ENCODE measurements around the gene ARHGAP10. TPM values are rescaled to one million over a fixed set of nuclear protein-coding genes. Genes with fewer than 3 reads are reported as not detected.

The ARHGAP10 gene
- total RNA-seq, 1 donor from 2014 or later, result 10.9 TPM

DNA sequence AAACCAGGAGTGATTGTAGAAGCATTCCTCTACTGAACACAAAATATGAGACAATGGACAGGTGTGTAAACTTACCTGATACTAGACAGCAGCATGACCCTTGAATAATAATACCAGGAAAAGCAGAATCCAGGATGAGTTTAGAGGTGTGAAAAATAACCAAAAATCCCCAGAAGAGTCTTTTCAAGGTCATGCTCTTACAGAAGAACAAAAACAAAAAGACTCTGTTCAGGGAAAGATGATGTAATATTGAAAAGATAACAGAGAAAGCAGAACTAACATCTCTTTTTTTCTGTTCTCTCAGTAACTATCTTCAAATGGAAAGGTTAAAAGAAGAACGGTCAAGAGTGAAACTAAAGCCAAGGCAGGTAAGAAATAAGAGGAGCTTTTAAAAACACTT lies 14.0 kb upstream of the ARHGAP10 start:
- DNase-seq (ENCODE audit: low read depth), result no peak
- no peak overlapping the region for H3K4me3 ChIP-seq (ENCODE audit: low read depth, low read length)
- TF ChIP-seq, protein P1, sequence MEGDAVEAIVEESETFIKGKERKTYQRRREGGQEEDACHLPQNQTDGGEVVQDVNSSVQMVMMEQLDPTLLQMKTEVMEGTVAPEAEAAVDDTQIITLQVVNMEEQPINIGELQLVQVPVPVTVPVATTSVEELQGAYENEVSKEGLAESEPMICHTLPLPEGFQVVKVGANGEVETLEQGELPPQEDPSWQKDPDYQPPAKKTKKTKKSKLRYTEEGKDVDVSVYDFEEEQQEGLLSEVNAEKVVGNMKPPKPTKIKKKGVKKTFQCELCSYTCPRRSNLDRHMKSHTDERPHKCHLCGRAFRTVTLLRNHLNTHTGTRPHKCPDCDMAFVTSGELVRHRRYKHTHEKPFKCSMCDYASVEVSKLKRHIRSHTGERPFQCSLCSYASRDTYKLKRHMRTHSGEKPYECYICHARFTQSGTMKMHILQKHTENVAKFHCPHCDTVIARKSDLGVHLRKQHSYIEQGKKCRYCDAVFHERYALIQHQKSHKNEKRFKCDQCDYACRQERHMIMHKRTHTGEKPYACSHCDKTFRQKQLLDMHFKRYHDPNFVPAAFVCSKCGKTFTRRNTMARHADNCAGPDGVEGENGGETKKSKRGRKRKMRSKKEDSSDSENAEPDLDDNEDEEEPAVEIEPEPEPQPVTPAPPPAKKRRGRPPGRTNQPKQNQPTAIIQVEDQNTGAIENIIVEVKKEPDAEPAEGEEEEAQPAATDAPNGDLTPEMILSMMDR (conservative IDR thresholded peaks at IDR 0.05; ENCODE audit: low read depth, low read length), result no peak

DNA sequence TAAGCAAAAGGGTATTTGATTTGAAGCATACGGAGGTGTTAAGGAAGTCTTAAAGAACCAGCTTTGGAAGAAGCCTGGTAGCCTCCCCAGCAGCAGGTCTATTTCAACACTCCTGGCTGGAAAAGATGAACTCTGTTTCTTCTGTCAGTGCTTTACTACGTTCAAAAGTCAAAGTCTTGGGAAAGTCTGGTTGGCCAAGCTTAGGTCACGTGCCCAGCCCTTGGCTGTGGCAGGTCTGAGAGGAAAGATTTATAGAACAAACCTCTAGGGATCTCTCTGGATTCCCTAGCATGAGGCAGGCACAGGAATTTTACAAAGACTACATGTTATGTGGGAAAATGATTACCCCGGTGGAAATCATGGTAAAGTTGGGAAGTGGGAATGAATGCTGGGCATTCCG lies 8.6 kb upstream of the ARHGAP10 start:
- no peak overlapping the region for H3K4me3 ChIP-seq (ENCODE audit: low read depth, low read length)
- TF ChIP-seq, protein P1 (conservative IDR thresholded peaks at IDR 0.05; ENCODE audit: low read depth, low read length), result no peak
- DNase-seq (ENCODE audit: low read depth), result no peak

DNA sequence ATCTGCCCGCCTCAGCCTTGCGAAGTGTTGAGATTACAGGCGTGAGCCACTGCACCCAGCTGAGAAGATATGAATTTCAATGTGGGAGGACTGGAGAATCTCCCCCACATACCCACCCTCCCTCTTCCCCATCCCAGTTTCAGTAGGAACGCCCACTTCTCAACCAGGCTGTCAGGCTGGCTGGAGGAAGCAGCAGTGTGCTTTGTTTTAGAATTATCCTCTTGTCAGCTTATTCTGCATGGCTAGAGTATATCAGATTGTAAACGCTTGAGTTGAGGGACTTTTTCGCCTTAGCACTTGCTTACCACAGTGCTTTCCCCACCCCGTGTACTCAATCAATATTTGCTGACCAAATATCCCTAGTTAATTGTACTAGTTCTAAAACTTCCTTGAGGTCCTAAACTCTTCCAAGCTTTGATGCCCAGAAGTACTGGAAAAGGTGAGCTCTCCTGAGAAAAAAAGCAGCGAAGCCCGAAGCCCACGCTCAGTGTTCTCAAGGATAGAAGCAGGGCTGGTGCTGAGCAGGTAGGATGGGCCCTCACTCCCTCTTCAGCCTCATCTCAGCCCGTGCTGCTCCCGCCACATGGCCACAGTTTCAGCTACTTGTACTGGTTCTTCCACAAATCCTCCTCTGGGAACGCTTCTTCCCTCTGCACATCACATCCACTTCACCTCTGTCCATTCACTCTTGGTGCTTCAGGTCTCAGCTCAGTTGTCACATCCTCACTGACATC lies 7.3 kb upstream of the ARHGAP10 start:
- DNase-seq (ENCODE audit: low read depth), result no peak
- H3K4me3 ChIP-seq (ENCODE audit: low read depth, low read length), result no peak overlapping the region
- TF ChIP-seq, protein P1 (conservative IDR thresholded peaks at IDR 0.05; ENCODE audit: low read depth, low read length), result no peak

DNA sequence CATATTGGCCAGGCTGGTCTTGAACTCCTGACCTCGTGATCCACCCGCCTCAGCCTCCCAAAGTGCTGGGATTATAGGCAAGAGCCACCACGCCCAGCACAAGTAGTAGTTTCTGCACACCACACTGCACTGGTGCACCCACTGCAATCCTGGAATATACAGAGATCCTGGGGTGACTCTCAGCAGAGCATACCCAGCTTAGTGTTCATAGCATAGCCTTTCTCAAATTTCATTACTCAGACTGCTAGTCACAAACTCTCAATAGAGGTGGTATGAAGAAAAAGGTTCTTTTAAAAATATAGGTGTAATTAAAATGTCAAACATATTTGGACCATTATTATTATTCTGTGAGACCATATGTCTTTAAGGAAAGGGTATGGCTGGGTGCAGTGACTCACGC lies 6.2 kb upstream of the ARHGAP10 start:
- TF ChIP-seq, protein P1 (conservative IDR thresholded peaks at IDR 0.05; ENCODE audit: low read depth, low read length), result no peak
- no peak overlapping the region for H3K4me3 ChIP-seq (ENCODE audit: low read depth, low read length)
- no peak for DNase-seq (ENCODE audit: low read depth)

DNA sequence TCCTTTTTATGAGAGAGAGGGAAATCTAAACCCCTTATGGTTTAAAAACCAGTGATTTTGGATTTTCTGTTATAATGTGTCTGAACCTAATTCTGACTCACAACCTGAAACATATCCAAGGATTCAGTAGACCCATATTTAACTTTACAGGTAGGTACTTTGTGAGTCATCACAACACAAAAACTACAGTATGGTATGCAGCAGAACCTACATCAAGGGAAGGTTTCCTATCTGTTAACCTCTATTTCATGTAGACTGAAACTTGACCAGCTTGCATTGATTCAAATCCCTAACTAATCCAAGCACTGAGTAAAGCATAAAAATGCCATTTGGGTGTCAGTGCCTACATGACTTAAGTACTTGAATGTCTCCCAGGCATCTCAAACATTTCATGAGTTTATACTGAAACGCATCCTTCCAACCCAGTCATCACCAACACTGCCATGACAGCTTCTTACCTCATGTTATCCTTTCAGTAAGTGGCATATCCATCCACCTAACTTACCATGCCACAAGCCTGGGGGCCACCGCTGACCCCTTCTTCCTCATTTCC lies 4.3 kb upstream of the ARHGAP10 start:
- DNase-seq (ENCODE audit: low read depth), result no peak
- no peak overlapping the region for H3K4me3 ChIP-seq (ENCODE audit: low read depth, low read length)
- TF ChIP-seq, protein P1 (conservative IDR thresholded peaks at IDR 0.05; ENCODE audit: low read depth, low read length), result no peak

DNA sequence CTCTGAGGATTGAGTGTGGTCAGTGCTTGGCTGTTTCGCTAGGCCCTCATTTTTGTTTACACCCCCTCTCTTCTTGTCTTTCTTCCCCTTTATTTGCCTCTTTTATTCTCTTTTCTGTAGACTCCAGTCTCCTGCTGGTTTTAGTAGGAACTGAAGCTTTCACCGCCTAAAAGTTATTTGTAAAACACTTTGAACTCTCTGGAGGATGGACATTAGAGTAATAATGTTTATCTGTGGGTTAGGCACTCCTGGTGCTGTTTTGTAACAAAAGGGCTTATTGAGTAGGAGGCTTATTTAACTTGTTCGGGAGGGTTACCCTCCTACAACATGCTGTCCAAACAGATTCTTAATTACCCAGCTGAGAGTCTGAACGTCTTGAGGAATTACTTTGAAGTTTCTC lies 1.6 kb upstream of the ARHGAP10 start:
- TF ChIP-seq, protein P1 (conservative IDR thresholded peaks at IDR 0.05; ENCODE audit: low read depth, low read length), result peak; percentile 24
- no peak for DNase-seq (ENCODE audit: low read depth)
- H3K4me3 ChIP-seq (ENCODE audit: low read depth, low read length), result no peak overlapping the region

Measured in epithelial cell of proximal tubule (primary cell).